Posterior cingulate gyrus (tissue), 11 donors: ENCODE results near the gene NGFR.

ENCODE experiments used
- DNase-seq, 10 donors: peaks; one replicate each; pipeline versions ENCODE4 v3.0.0 to v3.0.0-alpha.2; 2020 to 2021; ENCODE audit warnings: mixed read lengths in 3 of 10
- intact Hi-C: fragments of 100-400 bp; cut with DNase I; formaldehyde crosslinking; loops from one replicate; pipeline ENCODE4 v1.15.1; 2023

Gene NGFR

GRCh38 chr17:49512296-49513043 lies 17.4 kb downstream of the NGFR start:
- peak in 3 of 10 donors; percentile 59 to 80 (median 65) for DNase-seq
- intact Hi-C loops: no loop called here

- intact Hi-C loops: no loop called here
- no peak for DNase-seq
These were observed 17.9 kb downstream of the NGFR start for GRCh38 chr17:49513044-49513395.

DNA sequence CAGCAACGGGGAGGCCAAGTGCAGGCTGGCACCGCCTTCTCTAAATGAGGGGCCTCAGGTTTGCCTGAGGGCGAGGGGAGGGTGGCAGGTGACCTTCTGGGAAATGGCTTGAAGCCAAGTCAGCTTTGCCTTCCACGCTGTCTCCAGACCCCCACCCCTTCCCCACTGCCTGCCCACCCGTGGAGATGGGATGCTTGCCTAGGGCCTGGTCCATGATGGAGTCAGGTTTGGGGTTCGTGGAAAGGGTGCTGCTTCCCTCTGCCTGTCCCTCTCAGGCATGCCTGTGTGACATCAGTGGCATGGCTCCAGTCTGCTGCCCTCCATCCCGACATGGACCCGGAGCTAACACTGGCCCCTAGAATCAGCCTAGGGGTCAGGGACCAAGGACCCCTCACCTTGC lies 18.5 kb downstream of the NGFR start:
- peak in 1 of 10 donors; percentile 48 for DNase-seq
- intact Hi-C loops: no loop called here

DNA sequence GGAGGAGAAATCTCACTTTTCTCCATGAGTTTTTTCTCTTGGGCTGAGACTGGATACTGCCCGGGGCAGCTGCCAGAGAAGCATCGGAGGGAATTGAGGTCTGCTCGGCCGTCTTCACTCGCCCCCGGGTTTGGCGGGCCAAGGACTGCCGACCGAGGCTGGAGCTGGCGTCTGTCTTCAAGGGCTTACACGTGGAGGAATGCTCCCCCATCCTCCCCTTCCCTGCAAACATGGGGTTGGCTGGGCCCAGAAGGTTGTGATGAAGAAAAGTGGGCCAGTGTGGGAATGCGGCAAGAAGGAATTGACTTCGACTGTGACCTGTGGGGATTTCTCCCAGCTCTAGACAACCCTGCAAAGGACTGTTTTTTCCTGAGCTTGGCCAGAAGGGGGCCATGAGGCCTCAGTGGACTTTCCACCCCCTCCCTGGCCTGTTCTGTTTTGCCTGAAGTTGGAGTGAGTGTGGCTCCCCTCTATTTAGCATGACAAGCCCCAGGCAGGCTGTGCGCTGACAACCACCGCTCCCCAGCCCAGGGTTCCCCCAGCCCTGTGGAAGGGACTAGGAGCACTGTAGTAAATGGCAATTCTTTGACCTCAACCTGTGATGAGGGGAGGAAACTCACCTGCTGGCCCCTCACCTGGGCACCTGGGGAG lies 19.1 kb downstream of the NGFR start:
- DNase-seq: peak in 2 of 10 donors; percentile 50 to 54
- intact Hi-C loops: no loop called here

DNA sequence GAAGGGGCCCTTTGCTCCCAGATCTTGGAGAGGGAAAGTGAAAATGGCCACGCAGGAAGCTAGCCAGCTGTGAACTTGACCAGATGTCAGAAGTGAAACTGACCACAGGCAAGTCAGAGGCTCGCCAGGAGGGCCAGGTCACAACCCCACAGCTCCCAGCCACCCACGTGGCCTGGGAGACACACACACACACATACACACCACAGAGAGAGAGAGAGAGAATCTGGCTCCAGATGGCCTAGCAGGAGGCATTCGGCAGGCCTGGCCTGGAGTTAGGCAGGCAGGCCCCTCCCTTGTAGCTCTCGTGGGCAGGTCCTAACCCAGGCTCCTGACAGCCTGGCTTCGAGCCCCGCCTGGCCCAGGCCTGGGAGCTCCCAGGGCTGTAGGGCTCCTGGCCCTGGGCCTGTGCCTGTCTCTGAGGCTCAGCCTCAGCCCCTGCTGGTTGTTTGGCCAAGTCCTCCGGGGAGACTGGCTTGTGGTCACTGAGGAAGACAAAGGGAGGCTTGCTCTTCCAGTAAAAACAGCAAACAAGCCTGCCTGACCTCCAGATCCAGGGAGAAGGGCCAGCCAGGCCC lies 20.2 kb downstream of the NGFR start:
- intact Hi-C loops: no loop called here
- peak; percentile 41 to 94 (median 64) for DNase-seq

GRCh38 chr17:49516180-49516579 lies 21.1 kb downstream of the NGFR start:
- intact Hi-C loops: no loop called here
- DNase-seq: peak in 1 of 10 donors; percentile 56

DNA sequence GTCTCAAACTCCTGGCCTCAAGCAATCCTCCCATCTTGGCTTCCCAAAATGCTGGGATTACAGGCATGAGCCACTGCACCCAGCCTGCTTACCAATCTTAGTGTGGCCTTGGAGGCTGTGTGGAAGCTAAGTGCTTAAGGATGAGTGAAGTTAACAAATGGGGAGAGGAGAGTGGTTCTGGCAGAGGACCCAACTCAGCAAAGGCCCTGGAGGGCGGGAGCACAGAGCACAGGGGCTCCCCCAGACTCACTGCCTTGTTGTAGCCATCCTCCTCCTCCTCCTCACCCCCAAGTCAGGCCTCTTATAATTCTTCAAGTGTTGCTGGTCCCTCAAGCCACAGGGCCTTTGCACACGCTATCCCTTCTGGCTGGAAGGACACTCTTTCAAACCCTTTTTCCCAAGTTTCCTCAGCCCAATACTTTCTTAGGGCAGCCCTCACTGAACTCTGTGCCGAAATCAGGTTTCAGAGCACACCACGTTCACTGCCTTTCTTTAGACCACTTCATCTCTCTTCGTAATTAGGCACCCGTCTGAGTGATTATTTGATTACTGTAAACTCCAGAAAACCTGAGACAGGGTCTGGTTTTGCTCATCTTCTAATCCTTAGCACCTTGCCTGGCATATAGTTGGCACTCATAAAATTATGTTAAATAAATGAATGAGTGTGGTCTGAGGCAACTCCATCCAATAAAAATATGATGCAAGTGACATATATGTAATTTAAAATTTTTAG lies 23.4 kb downstream of the NGFR start:
- DNase-seq: peak in 1 of 10 donors; percentile 27
- intact Hi-C loops: no loop called here

GRCh38 chr17:49519781-49520180 lies 24.7 kb downstream of the NGFR start:
- intact Hi-C loops: no loop called here
- peak in 2 of 10 donors; percentile 57 to 62 for DNase-seq

- peak in 2 of 10 donors; percentile 20 to 24 for DNase-seq
- intact Hi-C loops: no loop called here
These were observed 25.4 kb downstream of the NGFR start for GRCh38 chr17:49520386-49521087.

DNA sequence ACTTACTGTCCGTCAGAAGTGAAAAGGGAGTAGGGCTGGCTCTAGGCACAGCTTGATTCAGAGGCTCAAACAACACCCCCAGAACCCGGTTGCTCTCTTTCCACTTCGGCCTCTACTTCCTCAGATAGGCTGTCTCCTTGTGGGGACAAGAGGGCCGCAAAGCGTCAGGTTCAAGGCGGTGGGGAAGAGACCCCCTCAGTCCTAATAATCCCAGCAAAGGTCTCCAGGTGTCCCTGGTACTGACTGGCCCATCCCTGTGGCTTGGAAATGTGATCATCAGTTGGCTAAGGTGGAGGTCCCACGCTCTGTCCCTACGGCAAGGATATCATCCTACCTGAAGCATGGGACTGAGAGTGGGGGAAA lies 26.0 kb downstream of the NGFR start:
- peak in 2 of 10 donors; percentile 2 to 22 for DNase-seq
- intact Hi-C loops: no loop called here

- DNase-seq: peak in 2 of 10 donors; percentile 56 to 58
- intact Hi-C loops: no loop called here
These were observed 26.6 kb downstream of the NGFR start for GRCh38 chr17:49521471-49522356.

GRCh38 chr17:49522357-49522890 lies 27.3 kb downstream of the NGFR start:
- intact Hi-C loops: no loop called here
- peak in 2 of 10 donors; percentile 39 to 44 for DNase-seq

GRCh38 chr17:49523196-49523595 lies 28.1 kb downstream of the NGFR start:
- peak in 2 of 10 donors; percentile 1 to 3 for DNase-seq
- intact Hi-C loops: no loop called here

GRCh38 chr17:49523706-49524472 lies 28.8 kb downstream of the NGFR start:
- peak in 2 of 10 donors; percentile 74 to 81 for DNase-seq
- intact Hi-C loops: no loop called here

DNA sequence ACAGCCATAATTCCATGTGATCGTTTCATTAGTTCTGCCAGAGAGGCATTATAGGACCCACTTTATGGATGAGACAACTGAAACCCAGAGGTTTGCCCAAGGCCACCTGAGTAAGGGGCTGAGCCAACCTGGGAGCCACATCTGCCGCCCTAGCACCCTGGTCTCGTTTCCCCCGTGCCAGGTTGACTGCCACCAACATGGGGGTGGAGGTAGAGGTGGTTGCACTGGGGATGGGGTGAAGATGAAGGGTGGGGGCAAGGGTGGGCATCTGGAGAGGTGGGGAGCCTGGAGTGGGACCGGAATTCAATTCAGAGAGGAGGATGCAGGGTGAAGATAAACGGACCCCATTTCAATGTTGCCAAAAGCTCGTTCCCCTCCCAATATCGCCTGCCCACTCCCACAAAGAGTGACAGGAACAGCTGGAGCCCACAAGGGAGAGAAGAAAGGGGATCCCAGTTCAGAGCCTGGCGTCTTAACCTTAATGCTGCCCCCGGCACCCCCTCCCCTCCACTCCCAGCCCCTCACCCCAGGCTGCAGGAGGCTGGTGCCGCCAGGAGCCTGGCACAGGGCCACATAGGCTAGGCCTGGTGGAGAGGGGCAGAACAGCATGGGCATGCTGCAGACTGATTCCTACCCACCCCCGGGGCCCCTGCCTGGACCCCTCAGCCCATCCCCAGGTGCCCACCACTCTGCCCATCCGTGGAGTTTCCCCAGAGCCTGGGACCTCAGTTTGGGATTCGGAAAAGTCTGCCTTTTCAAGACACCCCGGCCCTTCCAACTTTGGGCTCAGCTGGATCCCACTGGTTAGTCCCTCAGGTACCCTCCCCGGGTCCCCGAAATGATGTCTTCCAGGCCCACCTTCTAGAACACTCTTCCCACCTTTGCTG lies 29.6 kb downstream of the NGFR start:
- peak in 1 of 10 donors; percentile 62 for DNase-seq

DNA sequence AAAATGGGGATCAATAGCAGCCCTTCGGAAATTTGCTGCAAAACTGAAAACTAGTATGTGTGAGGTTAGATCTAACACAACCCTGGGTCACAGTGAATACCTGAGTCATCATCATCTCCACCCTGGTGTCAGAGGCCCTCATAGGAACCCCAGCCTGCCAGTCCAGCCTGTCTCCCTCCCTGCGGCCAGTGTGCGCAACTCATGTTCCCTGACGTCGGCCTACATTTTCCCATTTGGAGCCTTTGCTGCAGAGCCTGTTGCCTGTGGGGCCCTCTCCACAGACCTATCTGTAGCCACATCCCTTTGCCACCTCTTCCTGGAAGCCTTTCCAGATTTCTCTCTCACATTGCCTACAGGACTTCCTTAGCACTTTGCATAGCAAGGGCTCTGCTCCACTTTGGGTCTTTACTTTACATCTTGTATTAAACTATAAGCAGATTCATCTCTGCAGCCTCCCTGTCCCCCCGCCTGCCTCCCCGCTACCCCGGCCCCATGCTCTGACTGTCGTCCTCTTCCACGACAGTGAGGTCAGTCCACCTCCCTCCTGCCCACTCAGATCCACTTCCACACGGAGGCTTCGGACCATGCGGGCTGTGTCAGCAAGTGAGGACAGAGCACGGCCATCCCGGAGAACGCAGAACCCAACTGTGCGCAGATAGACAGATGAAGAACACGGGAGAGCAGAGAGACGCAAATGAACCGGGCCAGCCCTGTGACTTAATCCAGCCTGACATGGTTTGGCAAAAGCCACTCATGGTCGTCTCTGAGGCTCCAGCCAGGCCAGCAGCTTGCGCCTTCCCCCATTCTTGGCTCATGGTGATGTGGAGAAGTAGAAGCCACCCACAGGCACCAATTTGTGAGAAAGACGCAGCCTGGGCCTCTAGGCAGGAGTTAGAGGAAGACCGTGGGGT lies 31.0 kb downstream of the NGFR start:
- intact Hi-C loops: no loop called here
- DNase-seq: peak in 3 of 10 donors; percentile 8 to 86 (median 85)

More for the DNA sequence above, 29.6 kb downstream of the NGFR start:
- intact Hi-C loops: no loop called here
